HL-60 (cell line): Measurements from ENCODE around the gene LRRC72.

Source experiments
- GABPA ChIP-seq: IDR thresholded peaks from 2 replicates; pipeline ENCODE4 v1.6.1; 2012; ENCODE audit warnings: low read depth
- POLR2AphosphoS5 ChIP-seq: IDR thresholded peaks from 2 replicates; pipeline ENCODE4 v1.6.1; 2012; ENCODE audit warnings: low read depth
- TF ChIP-seq, protein P1 (sequence below): IDR thresholded peaks from one replicate; pipeline ENCODE4 v1.5.1; 2011; ENCODE audit warnings: low read length, control low read depth, inconsistent platforms; ENCODE audit not compliant: insufficient read depth

DNA sequence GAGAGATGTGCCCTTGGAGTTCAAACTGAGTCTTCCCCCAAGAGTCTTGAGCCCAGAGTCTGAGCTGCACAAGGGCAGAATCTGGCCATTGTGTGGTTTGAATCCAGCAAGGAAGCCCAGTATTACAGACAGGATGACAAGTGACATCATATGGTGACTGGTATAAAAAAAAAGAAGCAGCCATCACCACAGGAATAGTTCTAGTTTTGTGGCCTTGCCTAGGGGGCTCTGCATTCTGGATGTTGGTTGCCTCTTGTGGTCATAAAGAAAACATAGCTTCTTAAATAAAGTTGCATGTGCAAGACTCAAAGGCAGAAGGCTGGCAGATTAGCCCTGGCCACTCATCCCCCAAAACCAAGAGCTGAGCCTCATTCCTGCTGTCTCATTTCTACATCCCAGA is 16.8 kb upstream of the LRRC72 start:
- TF ChIP-seq, protein P1, sequence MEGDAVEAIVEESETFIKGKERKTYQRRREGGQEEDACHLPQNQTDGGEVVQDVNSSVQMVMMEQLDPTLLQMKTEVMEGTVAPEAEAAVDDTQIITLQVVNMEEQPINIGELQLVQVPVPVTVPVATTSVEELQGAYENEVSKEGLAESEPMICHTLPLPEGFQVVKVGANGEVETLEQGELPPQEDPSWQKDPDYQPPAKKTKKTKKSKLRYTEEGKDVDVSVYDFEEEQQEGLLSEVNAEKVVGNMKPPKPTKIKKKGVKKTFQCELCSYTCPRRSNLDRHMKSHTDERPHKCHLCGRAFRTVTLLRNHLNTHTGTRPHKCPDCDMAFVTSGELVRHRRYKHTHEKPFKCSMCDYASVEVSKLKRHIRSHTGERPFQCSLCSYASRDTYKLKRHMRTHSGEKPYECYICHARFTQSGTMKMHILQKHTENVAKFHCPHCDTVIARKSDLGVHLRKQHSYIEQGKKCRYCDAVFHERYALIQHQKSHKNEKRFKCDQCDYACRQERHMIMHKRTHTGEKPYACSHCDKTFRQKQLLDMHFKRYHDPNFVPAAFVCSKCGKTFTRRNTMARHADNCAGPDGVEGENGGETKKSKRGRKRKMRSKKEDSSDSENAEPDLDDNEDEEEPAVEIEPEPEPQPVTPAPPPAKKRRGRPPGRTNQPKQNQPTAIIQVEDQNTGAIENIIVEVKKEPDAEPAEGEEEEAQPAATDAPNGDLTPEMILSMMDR = no peak
- no peak for TF ChIP-seq POLR2AphosphoS5
- TF ChIP-seq GABPA = no peak
